GM18526 (cell line): Measurements from ENCODE around the gene NODAL.

Experiments
- POLR2A ChIP-seq: IDR thresholded peaks from 3 replicates; pipeline ENCODE4 v1.6.1; 2011; ENCODE audit not compliant: insufficient read length; ENCODE audit errors: extremely low read depth

Gene NODAL

DNA sequence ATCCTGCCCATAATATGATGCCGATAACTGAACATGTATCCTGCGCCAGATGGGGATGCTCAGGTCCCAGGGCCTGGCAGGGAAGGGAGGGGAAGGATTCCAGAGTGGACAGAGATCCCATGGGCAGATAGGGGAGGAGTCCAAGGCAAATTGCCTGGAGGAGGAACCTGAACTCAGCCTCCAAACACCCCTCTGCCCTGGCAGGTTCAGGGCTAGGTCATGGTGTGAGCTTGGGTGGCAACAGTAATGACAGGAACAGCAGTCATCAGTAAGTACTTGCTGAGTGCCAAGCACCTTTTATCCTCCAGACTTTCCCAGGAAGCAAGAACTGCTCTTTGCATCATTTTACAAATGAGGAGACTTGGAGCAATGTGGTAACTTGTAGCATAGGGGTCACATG, 33.3 kb upstream of the NODAL start:
- no peak for TF ChIP-seq POLR2A

DNA sequence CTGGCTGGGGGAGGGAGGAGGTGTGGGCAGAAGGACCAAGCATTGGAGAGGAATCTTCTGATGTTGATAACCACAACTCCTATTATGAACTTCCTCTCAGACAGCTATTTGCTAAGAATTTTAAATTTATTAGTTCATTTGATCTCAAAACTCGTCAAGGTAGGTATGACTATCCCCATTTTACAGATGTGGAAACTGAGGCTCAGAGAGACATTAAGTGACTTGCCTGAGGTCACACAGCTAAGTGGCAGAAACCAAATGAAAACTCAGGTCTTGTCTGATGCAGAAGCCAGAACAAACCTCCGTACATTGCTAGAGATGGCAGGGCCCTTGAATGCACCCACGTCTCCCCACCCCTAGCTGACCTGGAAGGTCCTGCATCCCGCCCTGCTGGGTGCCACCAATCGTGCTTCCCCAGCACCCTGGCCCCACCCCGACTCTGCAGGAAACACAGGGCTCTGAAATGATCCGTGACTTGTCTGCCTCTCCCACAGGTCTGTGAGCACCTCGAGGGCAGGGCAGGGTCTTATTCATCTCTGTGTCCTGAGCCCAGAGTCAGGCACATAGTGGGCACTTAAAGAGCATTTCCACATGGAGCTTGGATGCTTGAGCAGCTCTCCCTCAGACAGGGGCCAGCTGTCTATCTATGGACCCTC, 31.4 kb upstream of the NODAL start:
- no peak for TF ChIP-seq POLR2A

DNA sequence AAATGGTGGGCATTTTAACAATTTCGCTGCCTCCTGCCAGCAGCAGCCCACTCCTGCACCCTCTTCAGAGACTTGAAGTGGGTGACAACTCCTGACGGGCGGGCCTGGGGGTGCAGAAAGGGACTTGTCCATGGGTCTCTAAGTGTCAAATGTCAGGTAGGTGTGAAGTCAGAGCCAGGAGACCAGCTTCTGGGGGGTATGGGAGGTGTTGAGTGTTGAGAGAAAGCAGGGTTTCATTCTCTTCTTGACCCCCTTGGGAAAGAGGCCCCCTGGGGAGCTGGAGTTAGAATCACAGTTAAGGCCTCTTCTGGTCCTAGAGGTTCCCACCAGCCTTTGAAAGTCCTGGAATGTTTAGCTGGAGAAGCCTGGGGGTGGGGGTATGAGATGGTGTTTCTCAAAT, 25.5 kb upstream of the NODAL start:
- no peak for TF ChIP-seq POLR2A

DNA sequence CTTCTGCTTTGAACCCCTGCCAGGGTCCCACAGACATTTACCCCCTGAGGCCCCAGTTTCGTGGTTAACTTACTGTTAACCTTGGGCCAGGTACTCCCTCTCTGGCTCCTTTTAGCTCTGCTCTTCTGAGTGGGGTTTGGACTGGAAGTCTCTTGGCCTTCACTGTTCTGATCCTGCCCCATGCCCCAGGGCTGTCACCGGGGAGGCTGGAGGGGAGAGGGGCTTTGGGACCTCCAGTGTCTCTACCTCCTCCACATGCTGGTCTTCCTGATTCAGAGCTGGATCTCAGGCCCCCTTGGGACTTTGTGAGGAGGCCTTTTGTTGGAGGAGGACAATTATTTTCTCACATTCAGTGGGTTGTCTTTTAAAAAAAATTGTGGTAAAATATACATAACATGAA, 24.4 kb upstream of the NODAL start:
- TF ChIP-seq POLR2A = no peak

DNA sequence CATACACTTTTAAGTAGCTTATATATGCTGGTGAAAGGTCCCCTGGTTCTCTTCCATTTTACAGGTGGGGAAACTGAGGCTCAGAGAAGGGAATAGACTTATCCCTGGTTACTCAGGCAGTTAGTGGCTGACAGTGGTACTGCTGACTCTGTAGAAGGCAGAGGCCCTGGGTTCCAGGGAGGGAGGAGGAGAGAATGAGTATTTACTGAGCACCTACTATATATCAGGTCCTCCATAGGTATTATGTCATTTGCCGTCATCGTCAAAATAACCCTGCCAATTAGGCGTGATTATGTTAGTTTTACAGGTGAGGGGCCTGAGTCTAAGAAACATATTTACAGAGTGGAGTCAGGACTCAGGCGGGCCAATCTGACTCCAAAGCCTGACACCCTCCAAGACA, 23.8 kb upstream of the NODAL start:
- no peak for TF ChIP-seq POLR2A

DNA sequence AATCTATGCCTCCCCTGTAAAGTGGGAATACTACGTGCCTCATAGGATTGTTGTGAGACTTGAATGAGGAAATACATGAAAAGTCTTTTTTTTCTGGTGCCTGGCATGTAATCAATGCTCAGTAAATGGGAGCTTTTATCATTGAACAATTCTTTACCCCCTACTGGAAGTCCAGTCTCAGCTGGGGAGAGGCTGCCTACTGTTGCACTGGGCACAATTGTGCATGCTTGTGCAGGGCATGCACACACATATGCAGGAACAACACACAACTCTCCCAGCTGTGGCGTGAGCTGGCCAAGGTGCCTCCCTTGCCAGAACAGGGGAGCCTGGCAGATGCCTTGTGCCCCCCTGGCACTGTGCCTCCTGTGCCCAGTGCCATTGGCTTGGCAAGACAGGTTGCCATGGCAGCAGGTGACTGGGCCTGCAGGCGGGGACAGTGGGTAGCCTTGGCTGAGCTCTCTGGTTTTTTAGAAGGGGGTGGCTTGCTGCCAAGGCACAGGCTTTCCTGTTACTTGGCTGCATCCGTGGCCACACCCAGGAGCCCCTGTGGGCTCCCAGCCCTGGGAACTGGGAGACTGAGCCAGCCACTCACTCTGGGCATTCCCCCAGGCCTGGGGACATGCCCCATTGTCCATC, 21.0 kb upstream of the NODAL start:
- no peak for TF ChIP-seq POLR2A

DNA sequence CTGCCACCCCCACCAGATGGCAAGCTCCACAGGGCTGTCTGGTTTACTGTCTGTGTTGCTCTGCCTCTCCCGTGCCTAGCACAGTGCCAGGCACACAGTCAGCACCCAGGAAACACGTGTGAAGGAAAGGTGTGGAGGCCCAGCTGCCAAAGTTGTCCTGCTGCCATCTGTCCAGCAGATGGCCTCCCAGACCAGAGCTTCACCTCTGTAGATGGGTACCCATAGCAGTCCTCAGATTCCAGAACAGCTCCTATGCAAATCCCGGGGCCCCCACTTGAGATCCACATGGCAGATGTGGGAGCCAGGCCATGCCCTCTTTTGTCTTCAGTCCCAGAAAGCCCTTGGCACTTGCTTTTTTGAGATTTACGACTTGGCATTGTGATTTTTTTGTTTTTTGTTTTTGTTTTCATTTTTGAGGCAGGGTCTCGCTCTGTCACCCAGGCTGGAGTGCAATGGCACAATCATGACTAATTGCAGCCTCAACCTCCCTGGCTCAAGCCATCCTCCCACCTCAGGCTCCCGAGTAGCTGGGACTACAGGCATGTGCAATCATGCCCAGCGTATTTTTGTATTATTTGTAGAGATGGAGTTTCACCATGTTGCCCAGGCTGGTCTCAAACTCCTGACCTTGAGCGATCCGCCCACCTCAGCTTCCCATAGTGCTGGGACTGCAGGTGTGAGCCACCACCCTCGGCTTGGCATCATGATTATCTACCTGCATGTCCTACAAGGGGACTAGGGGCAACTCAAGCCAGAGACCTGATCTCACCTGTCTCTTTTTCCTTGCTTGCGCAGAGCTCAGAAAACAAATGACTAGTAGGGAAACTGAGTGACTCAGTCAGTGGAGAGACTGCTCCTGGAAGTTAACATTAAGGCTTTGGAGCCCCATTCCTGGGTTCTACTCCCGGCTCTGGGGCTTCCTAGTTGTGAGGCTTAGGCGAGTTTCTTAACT, 20.2 kb upstream of the NODAL start:
- no peak for TF ChIP-seq POLR2A

DNA sequence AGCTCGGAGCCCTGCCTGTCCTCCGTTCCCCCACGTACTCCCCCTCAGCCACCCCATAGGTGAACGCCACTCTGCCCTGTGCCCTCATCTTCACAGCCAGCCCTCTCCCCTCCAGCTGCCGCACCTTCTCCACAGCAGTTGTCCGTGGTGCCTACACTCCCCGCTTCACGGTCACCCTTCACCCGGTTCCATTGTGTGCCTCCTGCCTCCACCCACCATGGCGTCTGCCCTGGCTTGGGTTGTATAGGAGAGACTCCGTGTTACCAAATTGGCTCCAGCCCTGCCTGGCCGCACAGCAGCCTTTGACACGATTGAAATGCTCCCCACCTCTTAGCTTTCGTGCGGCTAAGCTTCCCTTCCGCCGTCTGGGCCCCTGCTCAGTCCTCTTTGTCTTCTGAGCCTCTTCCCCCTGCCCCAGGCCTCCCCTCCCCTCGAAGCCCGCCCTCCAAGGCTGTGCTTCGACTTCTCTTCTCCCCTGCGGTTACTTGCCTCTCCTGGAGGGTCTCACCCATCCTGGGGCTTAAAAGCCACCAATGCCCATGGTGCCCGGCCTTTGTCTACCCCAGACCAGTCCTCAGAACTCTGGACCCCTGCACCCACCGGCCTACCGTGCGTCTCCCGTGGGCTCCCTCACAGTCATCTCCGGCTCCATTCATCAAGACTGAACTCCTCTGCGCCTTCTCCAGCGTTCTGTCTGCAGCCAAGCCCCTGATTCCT, 18.5 kb upstream of the NODAL start:
- TF ChIP-seq POLR2A = no peak

DNA sequence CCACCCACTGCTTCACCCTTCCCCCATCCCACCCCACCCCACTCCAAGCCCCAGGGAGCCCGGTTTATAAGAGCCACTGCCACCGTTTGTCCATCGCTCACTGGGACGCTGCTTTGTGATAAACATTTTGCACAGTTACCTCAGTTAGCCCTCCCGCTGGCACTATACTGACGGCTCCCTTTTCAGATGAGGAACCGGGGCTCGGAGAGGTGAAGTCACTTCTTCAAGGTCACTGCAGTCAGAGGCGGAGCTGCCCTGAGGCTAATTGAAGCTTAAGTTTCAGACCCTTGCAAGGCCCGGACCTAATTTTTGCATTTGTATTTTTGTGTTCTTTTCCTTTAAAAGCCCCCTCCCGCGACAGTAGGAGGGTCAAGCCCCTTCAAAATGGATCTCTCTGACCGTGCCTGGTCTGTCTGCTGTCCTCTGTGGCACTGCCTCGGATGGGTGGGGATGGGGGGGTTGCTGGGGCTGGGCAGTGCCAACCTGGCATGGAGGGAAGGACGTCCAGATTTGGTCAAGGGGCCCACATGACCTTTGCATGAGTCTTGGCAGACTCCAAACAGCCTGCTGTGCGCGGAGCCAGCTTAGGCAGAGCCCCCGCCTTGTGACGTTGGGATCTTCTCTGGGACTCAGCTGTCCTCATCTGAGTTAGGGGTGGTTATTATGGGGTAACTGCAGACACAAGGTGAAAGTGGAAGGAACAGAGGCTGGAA, 17.7 kb upstream of the NODAL start:
- TF ChIP-seq POLR2A = no peak

DNA sequence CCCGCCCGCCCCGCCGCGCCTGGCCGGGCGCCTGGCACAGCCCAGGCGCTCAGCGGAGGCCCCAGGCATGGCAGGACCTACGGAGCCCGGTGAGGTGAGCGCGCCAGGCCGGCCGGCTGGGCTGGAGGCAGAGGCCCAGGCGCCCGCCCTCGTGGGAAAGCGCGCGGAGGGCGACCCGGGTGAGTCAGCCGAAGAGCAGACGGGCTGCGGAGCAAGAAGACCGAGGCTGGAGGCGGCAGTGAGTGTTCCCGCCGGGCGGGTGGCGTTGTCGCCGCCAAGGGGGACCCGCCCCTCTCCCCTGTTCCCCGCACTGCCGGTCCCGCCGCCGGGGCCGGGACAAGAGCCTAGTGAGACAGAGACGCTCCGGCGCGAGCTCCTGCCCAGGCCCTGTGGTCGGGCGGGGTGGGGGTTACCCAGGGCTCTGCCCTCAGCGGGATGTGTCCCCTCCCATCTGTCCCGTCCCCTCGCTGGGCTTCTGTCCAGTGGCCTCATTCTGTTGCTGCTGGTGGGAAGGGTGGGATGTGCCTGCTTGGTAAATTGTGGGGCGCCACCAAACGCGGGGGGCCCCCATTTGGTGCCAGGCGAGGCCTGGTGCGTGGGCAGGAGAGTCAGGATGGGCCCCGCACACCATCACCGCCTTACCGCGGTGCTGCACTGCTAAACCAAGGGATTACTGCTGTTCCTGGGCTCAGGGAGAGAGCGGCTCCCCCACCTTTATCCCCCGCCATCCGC, 17.0 kb upstream of the NODAL start:
- no peak for TF ChIP-seq POLR2A

DNA sequence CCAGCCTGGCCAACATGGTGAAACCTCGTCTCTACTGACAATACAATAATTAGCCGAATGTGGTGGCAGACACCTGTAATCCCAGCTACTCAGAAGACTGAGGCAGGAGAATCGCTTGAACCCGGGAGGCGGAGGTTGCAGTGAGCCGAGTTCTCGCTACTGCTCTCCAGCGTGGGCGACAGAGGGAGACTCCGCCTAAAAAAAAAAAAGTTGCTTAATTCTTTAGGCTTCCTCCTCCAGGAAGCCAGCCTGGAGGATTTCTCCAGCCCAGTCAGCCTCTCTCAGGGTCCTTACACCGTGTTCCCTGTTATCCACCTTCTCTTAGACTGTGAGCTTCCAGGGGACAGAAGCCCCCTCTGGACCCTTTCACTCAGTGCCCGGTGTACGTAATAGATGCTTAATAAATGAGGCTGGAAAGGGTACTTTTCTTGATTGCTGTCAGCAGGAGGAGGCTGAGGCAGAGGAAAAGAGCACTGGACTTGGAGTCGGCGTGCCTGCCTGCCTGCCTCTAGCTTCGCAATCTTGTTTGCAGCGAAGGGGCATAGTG, 16.4 kb upstream of the NODAL start:
- no peak for TF ChIP-seq POLR2A

DNA sequence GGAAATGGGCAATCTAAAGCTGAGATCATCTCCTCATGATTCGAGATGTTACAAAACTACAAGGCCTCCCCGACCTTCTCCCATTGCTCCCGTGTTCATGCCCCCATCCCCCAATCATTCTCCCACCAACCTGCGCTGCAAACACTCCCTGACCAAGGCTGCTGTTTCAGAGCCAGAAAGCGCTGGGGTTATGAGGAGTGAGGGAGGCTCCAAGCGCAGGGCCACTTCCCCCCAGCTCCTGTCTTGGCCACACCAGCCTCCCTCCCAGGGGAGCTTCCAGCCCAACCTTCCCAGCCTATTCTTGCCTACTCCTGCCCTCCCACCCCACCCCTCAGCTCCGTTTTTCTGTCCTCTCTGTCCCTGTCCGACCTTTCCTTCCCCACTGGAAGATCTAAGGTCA, 14.7 kb upstream of the NODAL start:
- TF ChIP-seq POLR2A = no peak

DNA sequence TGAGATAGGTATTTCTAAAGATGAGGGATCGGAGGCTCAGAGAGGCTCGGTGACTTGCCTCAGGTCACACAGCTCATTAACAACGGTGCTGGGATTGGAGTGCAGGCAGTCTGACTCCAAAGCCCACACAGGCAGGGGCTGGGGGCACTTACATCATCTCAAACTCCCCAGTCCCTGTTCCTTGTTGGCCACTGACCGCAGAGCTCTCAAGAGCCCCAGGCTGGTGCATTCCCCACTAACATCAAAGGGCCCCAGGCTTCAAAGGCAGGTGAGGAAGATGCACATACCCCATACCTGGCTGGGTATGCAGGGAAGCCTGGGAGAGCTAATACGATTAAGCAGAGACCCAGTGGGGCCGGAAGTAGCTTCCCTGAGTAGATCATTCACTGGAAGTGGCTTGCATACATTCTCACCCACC, 13.7 kb upstream of the NODAL start:
- no peak for TF ChIP-seq POLR2A

DNA sequence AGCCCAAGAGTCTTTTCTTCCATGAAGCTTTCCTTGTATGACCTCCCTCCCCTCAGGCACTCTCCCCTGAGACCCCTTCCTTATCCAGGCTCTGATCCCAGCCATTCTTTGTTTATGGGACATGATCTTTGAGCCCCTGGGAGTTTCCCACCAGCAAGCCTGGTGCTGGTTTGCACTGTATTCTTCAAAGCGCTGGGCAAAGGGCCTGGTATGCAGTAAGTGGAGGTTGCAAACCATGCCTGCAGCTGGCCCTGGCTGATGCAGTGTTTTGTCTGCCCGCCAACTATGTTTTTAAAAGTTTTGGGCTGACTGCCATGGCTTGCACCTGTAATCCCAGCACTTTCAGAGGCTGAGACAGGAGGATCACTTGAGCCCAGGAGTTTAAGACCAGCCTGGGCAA, 6.8 kb upstream of the NODAL start:
- no peak for TF ChIP-seq POLR2A
